GM18502 (cell line): ENCODE data around the gene IL11.

Experiments
- ATAC-seq: cut with Tn5 transposase; IDR thresholded peaks from one replicate; pipeline ENCODE4 v1.9.1; 2021; ENCODE audit warnings: mild to moderate bottlenecking; ENCODE audit not compliant: unreplicated experiment, poor library complexity

Gene IL11

DNA sequence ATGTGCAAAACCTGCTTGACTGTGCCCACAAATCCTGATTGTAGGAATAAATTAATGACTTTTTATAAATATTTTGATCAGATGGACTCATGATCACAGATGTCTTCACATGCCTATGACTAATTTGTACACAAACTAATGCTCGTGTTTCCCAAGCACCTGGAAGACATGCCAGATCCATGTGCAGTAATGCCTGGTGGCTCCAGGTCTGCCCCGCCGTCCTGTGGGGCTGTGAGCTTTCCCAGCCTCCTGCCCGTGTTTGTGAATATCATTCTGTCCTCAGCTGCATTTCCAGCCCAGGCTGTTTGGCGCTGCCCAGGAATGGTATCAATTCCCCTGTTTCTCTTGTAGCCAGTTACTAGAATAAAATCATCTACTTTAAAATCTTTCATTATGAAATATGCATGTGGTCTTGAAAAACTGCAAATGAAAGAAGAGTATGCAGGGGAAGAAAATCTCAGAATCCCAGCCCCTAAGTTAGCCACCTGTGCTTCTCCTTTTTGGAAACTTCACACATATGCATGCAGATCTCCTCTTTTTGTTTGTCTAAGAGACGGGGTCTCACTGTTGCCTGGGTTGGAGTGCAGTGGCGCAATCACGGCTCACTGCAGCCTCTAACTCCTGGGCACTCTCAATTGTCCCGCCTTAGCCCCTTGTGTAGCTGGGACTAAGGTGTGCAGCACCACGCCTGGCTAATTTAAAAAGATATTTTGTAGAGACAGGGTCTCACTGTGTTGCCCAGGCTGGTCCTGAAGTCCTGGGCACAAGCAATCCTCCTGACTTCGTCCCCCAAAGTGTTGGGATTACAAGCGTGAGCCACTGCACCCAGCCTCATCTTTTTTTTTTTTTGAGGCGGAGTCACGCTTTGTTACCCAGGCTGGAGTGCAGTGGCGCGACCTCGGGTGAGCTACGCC is 21.7 kb upstream of the IL11 start:
- ATAC-seq, result no peak

GRCh38 chr19:55391191-55391670 is 21.0 kb upstream of the IL11 start:
- ATAC-seq, result no peak

GRCh38 chr19:55390461-55390880 is 20.2 kb upstream of the IL11 start:
- ATAC-seq, result no peak

- ATAC-seq, result no peak
Measured at GRCh38 chr19:55389386-55390317, 19.4 kb upstream of the IL11 start.

GRCh38 chr19:55387736-55388497 is 17.7 kb upstream of the IL11 start:
- ATAC-seq, result no peak

DNA sequence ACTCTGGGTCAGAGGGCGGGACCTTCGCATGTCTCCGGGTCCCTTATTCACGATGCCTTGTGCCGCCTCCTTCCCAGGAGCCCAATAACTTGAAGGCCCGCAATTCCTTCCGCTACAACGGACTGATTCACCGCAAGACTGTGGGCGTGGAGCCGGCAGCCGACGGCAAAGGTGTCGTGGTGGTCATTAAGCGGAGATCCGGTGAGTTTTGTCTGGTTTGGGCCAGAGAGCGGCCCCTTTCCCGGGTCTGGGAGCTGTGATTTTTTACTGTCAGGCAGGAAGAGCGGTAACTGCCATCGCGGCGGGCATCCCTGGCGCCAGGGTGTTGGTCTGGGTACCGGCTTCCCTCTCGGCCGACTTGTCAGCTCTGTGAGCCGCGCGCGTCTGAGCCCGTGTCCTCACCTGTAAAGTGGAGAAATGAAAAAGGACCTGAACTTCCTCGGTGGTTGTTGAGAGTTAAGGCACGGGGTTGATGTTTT is 16.3 kb upstream of the IL11 start:
- ATAC-seq, result no peak

GRCh38 chr19:55385724-55386492 is 15.6 kb upstream of the IL11 start, which contains the start of gene RPL28:
TSS of gene RPL28 (plus strand) at chr19:55385932. CDS start at chr19:55386358, 426 bp downstream.
- ATAC-seq, result peak; percentile 60

DNA sequence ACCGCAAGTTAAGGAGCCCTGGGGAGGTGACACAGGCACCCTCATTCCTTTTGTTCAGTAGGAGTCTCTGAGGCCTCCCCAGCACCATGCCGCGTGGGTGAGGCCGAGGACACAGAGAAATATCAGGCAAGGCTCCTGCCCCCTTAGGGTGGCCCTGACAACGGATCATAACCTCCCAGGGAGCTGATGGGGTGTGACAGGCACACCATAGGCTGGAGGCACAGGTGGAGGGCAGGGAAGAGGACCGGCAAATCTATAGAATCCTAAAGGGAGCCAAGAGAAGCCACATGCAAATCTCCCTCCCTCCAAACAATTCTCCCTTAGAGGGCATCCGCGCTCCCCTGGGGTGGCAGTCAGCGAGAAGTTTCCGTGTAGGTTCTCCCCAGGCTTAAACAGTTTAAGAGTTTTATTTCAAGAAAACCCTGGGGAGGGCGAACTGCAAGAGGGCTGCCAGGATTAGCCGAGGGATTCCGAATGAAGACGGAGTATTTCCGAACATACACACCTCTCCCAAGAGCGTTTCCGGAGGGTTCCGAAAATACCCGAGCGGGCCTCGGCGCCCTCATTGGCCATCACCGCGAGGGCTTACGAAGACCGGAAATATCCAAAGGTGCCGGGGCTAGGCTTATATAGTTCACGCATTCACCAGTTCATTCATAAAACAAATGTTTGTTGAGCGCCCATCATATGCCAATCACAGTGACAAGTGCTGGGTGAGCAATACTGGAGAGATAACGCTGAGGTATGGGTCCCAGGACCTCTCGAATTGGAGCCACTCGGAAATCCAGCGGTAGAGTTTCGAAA is 14.9 kb upstream of the IL11 start:
- ATAC-seq, result peak; percentile 51

- peak; percentile 19 for ATAC-seq
Measured at GRCh38 chr19:55384131-55384919, 14.1 kb upstream of the IL11 start, which contains the start of gene TMEM238. TSS of gene TMEM238 (minus strand) at chr19:55384292. CDS start at chr19:55384259, 33 bp downstream.

DNA sequence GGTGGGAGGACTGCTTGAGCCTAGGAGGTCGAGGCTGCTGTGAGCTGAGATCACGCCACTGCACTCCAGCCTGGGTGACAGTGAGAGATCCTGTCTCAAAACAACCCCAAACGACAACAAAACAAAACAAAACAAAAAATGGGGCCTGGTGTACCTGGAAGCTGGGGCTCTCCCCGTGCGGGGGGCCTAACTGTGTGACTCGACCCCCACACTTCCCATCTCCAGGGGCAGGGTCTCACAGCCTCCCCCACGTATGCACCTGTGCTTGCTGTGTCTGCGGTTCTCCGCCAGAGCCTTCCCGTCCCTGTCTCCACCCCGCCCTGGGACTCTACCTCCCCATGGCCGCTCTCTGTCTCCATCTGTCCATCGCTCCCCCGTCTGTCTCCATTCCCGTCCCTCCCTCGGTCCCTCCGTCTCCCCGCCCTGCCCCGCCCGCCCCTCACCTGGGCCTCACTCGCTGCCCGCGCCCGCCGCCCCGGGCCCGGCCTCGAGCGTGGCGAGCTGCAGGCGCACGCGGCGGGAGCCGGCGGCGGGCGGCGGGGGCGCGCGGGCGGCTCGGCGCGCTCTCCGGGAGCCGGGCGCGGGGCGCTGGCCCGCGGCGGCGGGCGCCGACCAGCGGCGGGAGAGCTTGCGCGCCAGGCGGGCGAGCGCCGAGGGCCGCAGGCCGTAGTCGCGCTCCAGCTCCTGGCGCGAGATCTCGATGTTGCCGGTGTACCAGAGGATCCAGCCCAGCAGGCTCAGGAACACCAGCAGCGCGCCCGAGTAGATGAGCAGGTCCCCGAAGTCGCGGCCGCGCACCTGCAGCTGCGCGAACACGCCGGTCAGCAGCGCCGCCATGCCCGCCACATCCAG is 13.2 kb upstream of the IL11 start:
- ATAC-seq, result peak; percentile 19

- no peak for ATAC-seq
Measured at GRCh38 chr19:55382522-55383054, 12.3 kb upstream of the IL11 start.

GRCh38 chr19:55382013-55382412 is 11.8 kb upstream of the IL11 start:
- no peak for ATAC-seq

DNA sequence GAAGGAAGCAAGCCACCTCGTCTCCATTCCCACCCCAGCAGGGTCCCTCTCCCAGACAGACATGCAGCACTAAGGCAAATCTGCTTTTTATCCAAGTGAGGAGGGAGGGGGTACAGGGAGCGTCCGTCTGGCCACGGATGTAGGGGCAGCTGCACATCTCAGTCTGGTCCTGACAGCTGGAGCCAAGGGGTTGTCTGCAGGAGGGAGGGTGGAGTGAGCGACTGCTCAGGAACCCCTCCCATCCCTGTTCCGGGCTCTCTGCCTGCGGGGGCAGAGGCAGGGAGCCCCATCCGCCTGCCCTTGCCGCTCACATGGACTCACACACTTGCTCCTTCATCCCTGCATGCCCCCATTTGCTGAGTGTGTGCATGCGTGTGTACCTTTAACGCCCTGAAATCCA is 8.9 kb upstream of the IL11 start:
- no peak for ATAC-seq

DNA sequence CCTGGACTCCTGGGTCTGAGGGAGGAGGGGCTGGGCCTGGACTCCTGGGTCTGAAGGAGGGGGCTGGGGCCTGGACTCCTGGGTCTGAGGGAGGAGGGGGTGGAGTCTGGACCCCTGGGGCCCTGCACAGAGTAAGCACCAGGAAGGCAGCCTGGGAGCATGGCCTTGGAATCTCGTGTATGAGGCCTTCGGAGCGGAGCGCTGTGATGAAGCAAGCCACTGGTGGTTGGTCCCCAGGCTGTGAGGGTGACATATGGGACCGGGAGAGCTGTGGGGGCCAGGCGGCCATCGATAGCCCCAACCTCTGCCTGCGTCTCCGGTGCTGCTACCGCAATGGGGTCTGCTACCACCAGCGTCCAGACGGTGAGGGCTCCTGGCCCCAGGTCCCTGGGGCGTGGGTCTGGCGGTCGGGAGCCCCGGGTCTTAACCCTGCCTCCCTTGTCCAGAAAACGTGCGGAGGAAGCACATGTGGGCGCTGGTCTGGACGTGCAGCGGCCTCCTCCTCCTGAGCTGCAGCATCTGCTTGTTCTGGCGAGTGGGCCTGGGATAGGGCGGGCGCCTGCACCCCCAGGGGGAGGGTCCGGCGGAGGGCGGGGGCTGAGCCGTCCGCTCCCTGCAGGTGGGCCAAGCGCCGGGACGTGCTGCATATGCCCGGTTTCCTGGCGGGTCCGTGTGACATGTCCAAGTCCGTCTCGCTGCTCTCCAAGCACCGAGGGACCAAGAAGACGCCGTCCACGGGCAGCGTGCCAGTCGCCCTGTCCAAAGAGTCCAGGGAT is 7.3 kb upstream of the IL11 start:
- ATAC-seq, result no peak

GRCh38 chr19:55376241-55376933 is 6.1 kb upstream of the IL11 start, which contains the start of gene TMEM190:
TSS of gene TMEM190 (plus strand) at chr19:55376826. CDS start at chr19:55376854, 28 bp downstream.
- no peak for ATAC-seq
